Gastroesophageal sphincter (tissue), 4 donors: ENCODE results near the gene GBA2. TPM values are rescaled to one million over a fixed set of nuclear protein-coding genes. Genes with fewer than 3 reads are reported as not detected.

Experiments
- ATAC-seq: fragments of 150-250 bp; one replicate; pipeline ENCODE4 v1.9.1; 2016; ENCODE audit warnings: mild to moderate bottlenecking, moderate library complexity
- H3K27ac ChIP-seq, 4 donors: fragments of 200-600 bp; sonication (generic) in 3 of 4; 1 replicate in 3 of 4; 2 replicates in 1 of 4; pipeline ENCODE4 v1.5.1; 2016 to 2019
- H3K27me3 ChIP-seq: fragments of 200-600 bp; sonication (generic); one replicate; pipeline ENCODE4 v1.5.1; 2019
- H3K36me3 ChIP-seq, 2 donors: fragments of 200-600 bp; sonication (generic); one replicate each; pipeline ENCODE4 v1.5.1; 2019; ENCODE audit warnings: control low read depth in 1 of 2
- H3K4me1 ChIP-seq, 3 donors: fragments of 200-600 bp; sonication (generic); 1 replicate in 2 of 3; 2 replicates in 1 of 3; pipeline ENCODE4 v1.5.1; 2016 to 2019; ENCODE audit warnings: control low read depth in 2 of 3
- H3K4me3 ChIP-seq, 2 donors: fragments of 200-600 bp; sonication (generic); one replicate each; pipeline ENCODE4 v1.5.1; 2019; ENCODE audit warnings: mild to moderate bottlenecking in 1 of 2, moderate library complexity in 1 of 2
- H3K9me3 ChIP-seq, 3 donors: fragments of 200-600 bp; sonication (generic); one replicate each; pipeline ENCODE4 v1.5.1; 2017 to 2019; ENCODE audit warnings: control low read depth in 2 of 3
- EP300 ChIP-seq: sonication (generic); formaldehyde crosslinking; IDR thresholded peaks from one replicate; pipeline ENCODE4 v1.6.1; 2017; ENCODE audit warnings: antibody characterized with exemption, mild to moderate bottlenecking
- POLR2A ChIP-seq, 2 donors: fragments of 450-650 bp; IDR thresholded peaks; one replicate each; pipeline ENCODE4 v1.6.1; 2017; ENCODE audit warnings: antibody characterized with exemption in 2 of 2, mild to moderate bottlenecking in 2 of 2, moderate library complexity in 1 of 2
- POLR2AphosphoS5 ChIP-seq: sonication (generic); formaldehyde crosslinking; IDR thresholded peaks from one replicate; pipeline ENCODE4 v1.6.1; 2017; ENCODE audit warnings: antibody characterized with exemption
- WGBS, 2 donors: methylation state at CpG; one replicate each; pipeline ENCODE4 v1.1.5; 2018; ENCODE audit warnings: low coverage in 1 of 2; 5-methylcytosine and 5-hydroxymethylcytosine counted together
- total RNA-seq, 4 donors: library from RNA; depleted of rRNA; stranded (reverse); fragments of >200 nt; gene quantifications; one replicate each; pipeline ENCODE4 v1.1.0, GENCODE V29; 2016
- TF ChIP-seq, protein P1 (sequence below), 4 experiments: fragments of 200-600 bp in 2 of 4; fragments of 450-650 bp in 2 of 4; sonication (generic) in 1 of 4; IDR thresholded peaks; one replicate each; pipeline ENCODE4 v1.5.1; 2017 to 2019; ENCODE audit warnings: antibody characterized with exemption in 4 of 4, mild to moderate bottlenecking in 2 of 4, moderate library complexity in 2 of 4

Gene GBA2
- total RNA-seq, 4 donors from 2014 or later = 35.3 to 81.1 (median 54.3) TPM

DNA sequence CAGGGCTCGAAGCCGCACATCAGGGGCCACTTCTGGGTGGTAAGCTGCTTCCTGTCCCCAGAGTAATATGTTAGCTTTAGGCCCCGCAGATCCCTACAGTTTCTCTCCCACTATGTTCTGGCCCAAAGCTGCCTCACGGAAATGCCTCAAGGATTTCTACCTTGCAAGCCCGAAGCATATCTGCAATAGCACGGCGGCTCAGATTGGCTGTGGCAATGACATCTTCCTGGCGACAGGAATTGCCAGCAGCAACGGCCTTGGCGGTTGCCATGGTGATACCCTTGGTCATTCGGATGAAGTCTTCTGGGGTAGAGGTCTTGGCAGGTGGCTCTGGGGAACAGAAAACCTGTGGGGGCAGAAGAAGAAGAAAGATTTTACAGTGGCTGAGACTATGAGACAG, 49.0 kb downstream of the GBA2 start:
- ATAC-seq = no peak
- 50 to 60% methylated on average over 2 to 5 of the region's 11 CpGs for WGBS, 2 donors
- Histone ChIP-seq H3K4me3 (no peak overlapping the region), H3K27ac (peak overlapping the region; percentile 96 to 99 (median 98)), H3K9me3 (no peaks in the 10 kb centered on the region), H3K36me3 (peaks cover 3 to 92% of the 10 kb centered on the region in 2 donors), H3K27me3 (no peaks in the 10 kb centered on the region), H3K4me1 (peaks cover 4 to 43% (median 24%) of the 10 kb centered on the region in 3 donors)
- TF ChIP-seq, protein P1, sequence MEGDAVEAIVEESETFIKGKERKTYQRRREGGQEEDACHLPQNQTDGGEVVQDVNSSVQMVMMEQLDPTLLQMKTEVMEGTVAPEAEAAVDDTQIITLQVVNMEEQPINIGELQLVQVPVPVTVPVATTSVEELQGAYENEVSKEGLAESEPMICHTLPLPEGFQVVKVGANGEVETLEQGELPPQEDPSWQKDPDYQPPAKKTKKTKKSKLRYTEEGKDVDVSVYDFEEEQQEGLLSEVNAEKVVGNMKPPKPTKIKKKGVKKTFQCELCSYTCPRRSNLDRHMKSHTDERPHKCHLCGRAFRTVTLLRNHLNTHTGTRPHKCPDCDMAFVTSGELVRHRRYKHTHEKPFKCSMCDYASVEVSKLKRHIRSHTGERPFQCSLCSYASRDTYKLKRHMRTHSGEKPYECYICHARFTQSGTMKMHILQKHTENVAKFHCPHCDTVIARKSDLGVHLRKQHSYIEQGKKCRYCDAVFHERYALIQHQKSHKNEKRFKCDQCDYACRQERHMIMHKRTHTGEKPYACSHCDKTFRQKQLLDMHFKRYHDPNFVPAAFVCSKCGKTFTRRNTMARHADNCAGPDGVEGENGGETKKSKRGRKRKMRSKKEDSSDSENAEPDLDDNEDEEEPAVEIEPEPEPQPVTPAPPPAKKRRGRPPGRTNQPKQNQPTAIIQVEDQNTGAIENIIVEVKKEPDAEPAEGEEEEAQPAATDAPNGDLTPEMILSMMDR (IDR thresholded peaks at IDR 0.05) = no peak
- TF ChIP-seq EP300 (no peak), POLR2AphosphoS5 (no peak), POLR2A (IDR thresholded peaks at IDR 0.05) (no peak)

DNA sequence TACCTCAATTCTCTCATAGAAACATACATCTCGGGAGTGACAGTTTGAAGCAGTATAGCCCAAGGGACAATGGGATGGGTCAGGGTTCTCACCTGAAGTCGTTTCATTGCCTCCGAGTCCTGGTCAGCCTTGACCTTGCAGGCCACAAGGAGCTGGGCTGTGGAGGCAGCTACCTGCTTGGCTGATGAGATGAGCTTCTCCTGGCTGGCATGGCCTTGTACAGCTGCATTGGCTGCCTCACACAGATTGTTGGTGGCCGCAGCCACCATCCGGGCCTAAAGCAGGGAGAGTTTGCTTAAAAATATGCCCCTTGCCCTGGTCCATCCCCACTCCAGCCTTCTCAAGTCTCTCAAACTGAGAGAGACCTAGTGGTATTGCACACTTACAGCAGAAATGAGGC, 50.8 kb downstream of the GBA2 start:
- no peak for ATAC-seq
- WGBS, 2 donors = 88% methylated on average over 5 of the region's 5 CpGs; no CpG with 5 or more reads in 1 of the 2 donors
- H3K4me1 ChIP-seq = peaks cover 4 to 54% (median 25%) of the 10 kb centered on the region in 3 donors
- H3K4me3 ChIP-seq = no peak overlapping the region
- peak overlapping the region; percentile 96 to 99 (median 98) for H3K27ac ChIP-seq
- H3K9me3 ChIP-seq = no peaks in the 10 kb centered on the region
- TF ChIP-seq POLR2AphosphoS5 (no peak), POLR2A (IDR thresholded peaks at IDR 0.05) (no peak), EP300 (no peak)
- TF ChIP-seq, protein P1 (IDR thresholded peaks at IDR 0.05) = no peak
- H3K27me3 ChIP-seq = no peaks in the 10 kb centered on the region
- H3K36me3 ChIP-seq = peaks cover 0 to 74% of the 10 kb centered on the region in 2 donors

DNA sequence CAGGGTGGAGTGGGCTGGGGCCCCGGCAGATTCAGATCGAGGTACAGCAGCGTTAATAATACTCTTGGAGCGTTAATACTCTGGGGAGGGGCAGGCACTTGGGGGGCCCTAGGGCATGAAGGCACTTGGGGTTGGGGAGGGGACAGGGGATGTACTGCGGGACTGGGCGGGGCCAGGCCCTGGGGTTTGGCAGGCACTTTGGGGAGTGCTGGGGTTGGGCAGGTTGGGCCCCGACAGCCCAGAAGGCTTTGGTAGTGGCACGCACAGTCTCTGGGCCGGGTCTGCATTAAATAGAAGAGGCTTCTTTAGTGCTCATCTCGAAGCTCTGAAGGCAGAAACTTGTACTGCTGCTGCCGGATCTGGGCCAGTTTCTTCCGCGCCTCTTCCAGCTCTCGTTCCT, 51.5 kb downstream of the GBA2 start:
- no peaks in the 10 kb centered on the region for H3K9me3 ChIP-seq
- H3K27ac ChIP-seq = peak overlapping the region; percentile 96 to 99 (median 98)
- no peaks in the 10 kb centered on the region for H3K27me3 ChIP-seq
- peaks cover 4 to 60% (median 25%) of the 10 kb centered on the region in 3 donors for H3K4me1 ChIP-seq
- 35 to 66% methylated on average over 3 to 13 of the region's 14 CpGs for WGBS, 2 donors
- TF ChIP-seq POLR2A (IDR thresholded peaks at IDR 0.05) = no peak
- TF ChIP-seq EP300 = no peak
- no peak for TF ChIP-seq POLR2AphosphoS5
- TF ChIP-seq, protein P1 (IDR thresholded peaks at IDR 0.05) = no peak
- no peak for ATAC-seq
- H3K4me3 ChIP-seq = no peak overlapping the region
- H3K36me3 ChIP-seq = peaks cover 0 to 67% of the 10 kb centered on the region in 2 donors

DNA sequence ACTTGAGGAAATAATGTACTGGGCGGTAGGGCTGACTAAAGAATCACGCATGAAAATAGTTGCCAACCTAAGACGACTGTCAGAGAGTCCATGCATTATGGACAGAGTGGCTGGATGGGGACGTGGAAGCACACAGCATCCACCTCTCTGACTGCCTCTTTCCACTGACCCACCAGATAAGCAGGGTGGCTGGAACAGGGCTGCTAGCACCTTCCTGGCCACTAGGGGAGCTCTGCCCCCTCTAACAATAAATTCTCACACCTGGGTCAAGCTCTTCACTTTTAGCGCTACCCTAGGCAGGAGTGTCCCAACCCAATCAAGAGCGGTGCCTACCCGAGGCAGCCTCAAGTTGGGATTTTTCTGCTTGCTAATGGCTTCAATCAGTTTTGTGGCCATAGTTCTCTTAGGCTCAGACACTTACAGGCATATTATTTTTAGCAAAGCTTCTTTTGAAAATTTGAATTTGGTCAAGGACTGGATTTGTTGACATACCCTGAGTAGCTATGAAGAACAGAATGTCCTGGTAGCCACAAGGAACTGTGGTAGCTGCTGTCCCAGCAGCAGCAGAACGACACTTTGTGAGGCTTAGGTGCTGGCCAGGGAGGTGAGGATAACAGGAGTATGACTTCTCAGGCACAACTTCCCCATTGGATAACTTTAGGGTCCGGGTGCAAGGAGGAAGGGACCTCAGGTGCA, 52.4 kb downstream of the GBA2 start:
- TF ChIP-seq, protein P1 (IDR thresholded peaks at IDR 0.05) = peak in 3 of 4 experiments; percentile 90 to 93 (median 91)
- peak; percentile 91 for TF ChIP-seq EP300
- peak; percentile 95 for TF ChIP-seq POLR2AphosphoS5
- TF ChIP-seq POLR2A (IDR thresholded peaks at IDR 0.05) = peak in 1 of 2 donors; percentile 18
- peaks cover 4 to 69% (median 25%) of the 10 kb centered on the region in 3 donors for H3K4me1 ChIP-seq
- H3K27ac ChIP-seq = peak overlapping the region; percentile 96 to 99 (median 98)
- H3K4me3 ChIP-seq = no peak overlapping the region
- WGBS, 2 donors = 23 to 27% methylated on average over 4 to 6 of the region's 9 CpGs
- H3K27me3 ChIP-seq = no peaks in the 10 kb centered on the region
- H3K9me3 ChIP-seq = no peaks in the 10 kb centered on the region
- H3K36me3 ChIP-seq = peaks cover 0 to 59% of the 10 kb centered on the region in 2 donors
- peak; percentile 86 for ATAC-seq
